Large intestine (tissue), 3 donors: ENCODE measurements around the gene SERPINB7. TPM values are rescaled to one million over a fixed set of nuclear protein-coding genes. Genes with fewer than 3 reads are reported as not detected.
"Not testable (repeated sequence)": the region's sequence is repeated elsewhere in the genome, so short reads cannot be mapped to it uniquely, and the experiment has no call there.

Experiments
- DNase-seq, 2 donors: peaks; one replicate each; pipeline versions ENCODE4 v3.0.0 to v3.0.0-alpha.2; 2013
- H3K27ac ChIP-seq: one replicate; pipeline ENCODE4 v1.5.1; 2013; ENCODE audit warnings: low read length
- H3K27me3 ChIP-seq: 2 replicates; pipeline ENCODE4 v1.6.1; 2013; ENCODE audit warnings: low read length; ENCODE audit not compliant: control insufficient read depth, insufficient read depth
- H3K36me3 ChIP-seq: 2 replicates; pipeline ENCODE4 v1.6.1; 2013; ENCODE audit warnings: low read length; ENCODE audit not compliant: control insufficient read depth, insufficient read depth
- H3K4me1 ChIP-seq: one replicate; pipeline ENCODE4 v1.6.1; 2013; ENCODE audit warnings: low read length; ENCODE audit not compliant: control insufficient read depth, insufficient read depth
- H3K4me3 ChIP-seq: one replicate; pipeline ENCODE4 v1.5.1; 2013; ENCODE audit warnings: low read length
- H3K9me3 ChIP-seq: one replicate; pipeline ENCODE4 v1.6.1; 2013; ENCODE audit warnings: mild to moderate bottlenecking, low read depth, low read length, moderate library complexity; ENCODE audit not compliant: control insufficient read depth
- WGBS: methylation state at CpG from one replicate; pipeline ENCODE4 v1.1.5; 2013; ENCODE audit warnings: low lambda C conversion rate; ENCODE audit not compliant: insufficient coverage; 5-methylcytosine and 5-hydroxymethylcytosine counted together
- polyA plus RNA-seq: library from polyadenylated mRNA; unstranded; fragments of 120-200 nt; gene quantifications from one replicate; pipeline ENCODE4 v1.2.1, GENCODE V29; 2013

SERPINB7 gene
- polyA plus RNA-seq, 1 donor, result 0.09 TPM

- H3K27me3 ChIP-seq, result no peaks in the 10 kb centered on the region
- no peak overlapping the region for H3K4me3 ChIP-seq
- no peaks in the 10 kb centered on the region for H3K36me3 ChIP-seq
- H3K4me1 ChIP-seq, result no peaks in the 10 kb centered on the region
- DNase-seq, result no peak
- no peaks in the 10 kb centered on the region for H3K9me3 ChIP-seq
- no peak overlapping the region for H3K27ac ChIP-seq
Observed at GRCh38 chr18:63757541-63757940, 17.7 kb upstream of the SERPINB7 start.

GRCh38 chr18:63758615-63759240 lies 16.5 kb upstream of the SERPINB7 start:
- Histone ChIP-seq H3K4me1 (no peaks in the 10 kb centered on the region), H3K36me3 (no peaks in the 10 kb centered on the region), H3K27ac (no peak overlapping the region), H3K27me3 (no peaks in the 10 kb centered on the region), H3K9me3 (no peaks in the 10 kb centered on the region), H3K4me3 (no peak overlapping the region)
- WGBS, result no CpG with 5 or more reads among the region's 3 CpGs
- no peak for DNase-seq

GRCh38 chr18:63759786-63760185 lies 15.4 kb upstream of the SERPINB7 start:
- not testable (repeated sequence) for H3K36me3 ChIP-seq, DNase-seq, H3K27ac ChIP-seq, H3K27me3 ChIP-seq, H3K4me3 ChIP-seq, H3K9me3 ChIP-seq, H3K4me1 ChIP-seq
- 100% methylated on average over 1 of the region's 2 CpGs for WGBS

DNA sequence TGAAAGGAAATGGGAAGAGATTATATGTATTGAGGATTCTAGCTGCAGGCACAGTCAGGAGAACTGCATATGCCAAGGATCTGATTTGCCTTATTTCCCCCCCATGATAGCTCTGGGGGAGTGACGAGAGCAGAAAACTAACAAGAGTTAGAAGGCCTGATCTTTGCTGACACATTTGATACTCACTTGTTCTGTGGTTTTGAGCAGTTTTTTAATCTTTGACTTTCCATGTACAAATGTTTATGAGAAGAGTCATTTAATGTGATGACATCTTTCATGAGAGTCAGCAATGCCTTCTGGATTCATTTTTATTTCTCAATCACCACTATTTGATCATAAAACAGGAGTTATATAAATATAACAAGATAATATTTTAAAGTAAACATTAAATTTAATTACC lies 12.7 kb upstream of the SERPINB7 start:
- Histone ChIP-seq H3K36me3 (no peaks in the 10 kb centered on the region), H3K4me3 (no peak overlapping the region), H3K9me3 (no peaks in the 10 kb centered on the region), H3K27ac (no peak overlapping the region), H3K27me3 (no peaks in the 10 kb centered on the region), H3K4me1 (no peaks in the 10 kb centered on the region)
- no CpG with 5 or more reads among the region's 1 CpG for WGBS
- no peak for DNase-seq

DNA sequence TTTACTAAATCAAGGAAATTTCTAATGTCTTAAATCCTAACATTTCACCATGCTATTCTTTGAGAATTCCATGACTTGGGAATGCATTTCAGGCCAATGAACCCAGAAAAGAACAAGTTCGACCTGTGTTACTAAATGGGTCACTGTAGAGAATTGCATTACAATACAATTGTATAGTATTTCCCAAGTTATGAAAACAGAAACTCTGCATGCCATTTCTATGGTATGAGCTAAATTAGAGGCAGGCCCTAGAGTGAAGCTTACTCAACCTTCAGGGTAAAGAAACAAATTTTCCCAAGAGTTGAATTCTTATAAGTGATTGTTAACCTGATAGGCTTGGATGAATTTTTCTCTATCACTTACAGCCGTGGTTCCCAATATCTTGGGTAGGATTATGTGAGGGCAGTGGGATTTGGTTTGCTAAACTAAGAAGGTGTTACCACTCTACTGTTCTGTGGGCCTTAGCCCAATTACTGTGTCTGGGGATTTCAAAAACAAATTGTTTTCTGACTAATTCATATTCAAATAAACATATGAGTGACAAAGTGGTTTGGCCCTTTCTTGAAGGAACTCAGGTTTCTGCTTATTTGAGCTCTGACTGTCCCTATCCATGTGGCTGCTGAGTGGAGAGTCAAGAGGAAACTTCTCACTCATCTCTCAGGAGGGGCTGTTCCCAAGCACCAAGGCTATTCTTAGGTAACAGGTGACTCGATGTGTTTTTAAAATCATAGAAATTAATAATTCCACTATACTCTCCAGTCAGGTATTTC lies 11.2 kb upstream of the SERPINB7 start:
- WGBS, result no CpG with 5 or more reads among the region's 3 CpGs
- no peak overlapping the region for H3K27ac ChIP-seq
- H3K27me3 ChIP-seq, result no peaks in the 10 kb centered on the region
- no peaks in the 10 kb centered on the region for H3K4me1 ChIP-seq
- H3K36me3 ChIP-seq, result no peaks in the 10 kb centered on the region
- no peak for DNase-seq
- no peak overlapping the region for H3K4me3 ChIP-seq
- H3K9me3 ChIP-seq, result no peaks in the 10 kb centered on the region

GRCh38 chr18:63765837-63766236 lies 9.4 kb upstream of the SERPINB7 start:
- no peaks in the 10 kb centered on the region for H3K4me1 ChIP-seq
- DNase-seq, result no peak
- H3K4me3 ChIP-seq, result no peak overlapping the region
- H3K9me3 ChIP-seq, result no peaks in the 10 kb centered on the region
- no CpG with 5 or more reads among the region's 2 CpGs for WGBS
- H3K27me3 ChIP-seq, result no peaks in the 10 kb centered on the region
- no peaks in the 10 kb centered on the region for H3K36me3 ChIP-seq
- no peak overlapping the region for H3K27ac ChIP-seq

GRCh38 chr18:63773551-63773950 lies 1.7 kb upstream of the SERPINB7 start:
- Histone ChIP-seq H3K4me1 (no peaks in the 10 kb centered on the region), H3K36me3 (no peaks in the 10 kb centered on the region), H3K27me3 (no peaks in the 10 kb centered on the region), H3K27ac (no peak overlapping the region), H3K4me3 (no peak overlapping the region), H3K9me3 (no peaks in the 10 kb centered on the region)
- DNase-seq, result no peak
- 86% methylated on average over 1 of the region's 3 CpGs for WGBS

- Histone ChIP-seq H3K27me3 (no peaks in the 10 kb centered on the region), H3K4me1 (no peaks in the 10 kb centered on the region), H3K36me3 (no peaks in the 10 kb centered on the region), H3K9me3 (no peaks in the 10 kb centered on the region), H3K4me3 (no peak overlapping the region), H3K27ac (no peak overlapping the region)
- no peak for DNase-seq
- WGBS, result no CpG with 5 or more reads among the region's 1 CpG
Observed at GRCh38 chr18:63774511-63774910, 707 bp upstream of the SERPINB7 start.

DNA sequence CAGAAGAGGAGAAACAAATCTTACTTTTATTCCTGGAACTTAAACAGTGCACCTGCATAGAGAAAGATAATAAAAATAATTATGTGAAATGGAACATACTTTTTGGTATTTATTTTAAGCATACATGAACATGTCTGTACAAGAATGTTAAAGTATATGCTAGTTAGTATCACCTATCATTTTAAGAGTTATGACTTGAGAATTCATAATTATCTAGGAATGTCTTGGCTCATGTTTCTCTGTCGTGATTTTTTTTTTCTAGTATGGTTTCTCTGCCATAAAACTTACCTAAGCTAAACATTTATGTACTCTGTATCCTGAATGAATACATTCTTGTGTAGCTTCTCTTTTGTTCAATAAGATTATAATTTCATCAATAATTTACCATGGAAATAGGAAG lies 4.2 kb downstream of the SERPINB7 start:
- H3K36me3 ChIP-seq, result no peaks in the 10 kb centered on the region
- H3K9me3 ChIP-seq, result no peaks in the 10 kb centered on the region
- no peaks in the 10 kb centered on the region for H3K4me1 ChIP-seq
- no peak overlapping the region for H3K4me3 ChIP-seq
- no peaks in the 10 kb centered on the region for H3K27me3 ChIP-seq
- DNase-seq, result no peak
- H3K27ac ChIP-seq, result no peak overlapping the region
- 20% methylated on average over 1 of the region's 1 CpG for WGBS

- H3K4me1 ChIP-seq, result no peaks in the 10 kb centered on the region
- no peaks in the 10 kb centered on the region for H3K27me3 ChIP-seq
- H3K9me3 ChIP-seq, result no peaks in the 10 kb centered on the region
- no peak overlapping the region for H3K27ac ChIP-seq
- H3K4me3 ChIP-seq, result no peak overlapping the region
- DNase-seq, result no peak
- no peaks in the 10 kb centered on the region for H3K36me3 ChIP-seq
- WGBS, result no CpG with 5 or more reads among the region's 5 CpGs
Observed at GRCh38 chr18:63783394-63783793, 8.2 kb downstream of the SERPINB7 start.
